RWPE2 (cell line): Measurements from ENCODE around the gene PRSS48.
A peak's percentile ranks its signal among the peaks of the same experiment; 100 is the strongest.
"Not testable (repeated sequence)": the region's sequence is repeated elsewhere in the genome, so short reads cannot be mapped to it uniquely, and the experiment has no call there.

Experiments used
- ATAC-seq: fragments of 200-7000 bp; cut with Tn5 transposase; 3 replicates; pipeline ENCODE4 v1.9.1; 2021; ENCODE audit warnings: low read depth
- DNase-seq: peaks from one replicate; pipeline ENCODE4 v3.0.0-alpha.2; 2020; ENCODE audit warnings: low spot score
- H3K27ac ChIP-seq: fragments of 450-650 bp; 2 replicates; pipeline ENCODE4 v1.5.1; 2017; ENCODE audit warnings: mild to moderate bottlenecking; ENCODE audit not compliant: poor library complexity, severe bottlenecking
- H3K27me3 ChIP-seq: fragments of 250-450 bp; sonication (Bioruptor Pico); 2 replicates; pipeline ENCODE4 v1.5.1; 2021; ENCODE audit warnings: mild to moderate bottlenecking, moderate library complexity; ENCODE audit not compliant: insufficient read depth, poor library complexity, severe bottlenecking
- H3K36me3 ChIP-seq: fragments of 250-450 bp; sonication (Bioruptor Pico); 2 replicates; pipeline ENCODE4 v1.5.1; 2020; ENCODE audit warnings: low read depth, mild to moderate bottlenecking, moderate library complexity
- H3K4me1 ChIP-seq: fragments of 250-450 bp; sonication (Bioruptor Pico); 2 replicates; pipeline ENCODE4 v1.5.1; 2021; ENCODE audit warnings: mild to moderate bottlenecking, moderate library complexity; ENCODE audit not compliant: insufficient read depth, poor library complexity, severe bottlenecking
- H3K4me3 ChIP-seq: fragments of 250-450 bp; sonication (Bioruptor Pico); 2 replicates; pipeline ENCODE4 v1.5.1; 2021; ENCODE audit warnings: mild to moderate bottlenecking, moderate library complexity; ENCODE audit not compliant: severe bottlenecking
- H3K9me3 ChIP-seq: fragments of 250-450 bp; sonication (Bioruptor Pico); 2 replicates; pipeline ENCODE4 v1.5.1; 2021; ENCODE audit warnings: mild to moderate bottlenecking, moderate library complexity; ENCODE audit not compliant: severe bottlenecking
- TF ChIP-seq, protein P1 (sequence below): fragments of 450-650 bp; IDR thresholded peaks from one replicate; pipeline ENCODE4 v1.5.1; 2017; ENCODE audit warnings: mild to moderate bottlenecking, moderate library complexity; ENCODE audit not compliant: poor library complexity, severe bottlenecking

Gene PRSS48

DNA sequence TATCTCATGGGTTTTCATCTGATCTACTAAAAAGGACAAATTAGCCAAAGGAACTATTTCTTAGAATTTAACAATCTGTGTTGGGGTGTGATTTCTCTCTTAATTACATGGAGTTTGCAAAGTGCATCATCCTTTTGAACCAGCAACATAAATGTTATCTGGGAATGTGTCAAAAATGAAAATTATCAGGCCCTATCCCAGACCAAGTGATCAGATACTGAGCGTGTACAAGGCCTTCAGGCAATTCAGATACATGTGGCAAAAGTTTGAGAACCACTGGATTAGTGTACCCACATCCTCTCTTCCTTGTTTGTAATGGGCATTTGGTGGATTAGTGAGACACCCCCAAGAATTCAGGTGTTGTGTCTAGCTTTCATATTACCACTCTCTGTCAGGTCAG lies 44.6 kb downstream of the PRSS48 start:
- H3K4me3 ChIP-seq, result no peak overlapping the region
- no peaks in the 10 kb centered on the region for H3K9me3 ChIP-seq
- DNase-seq (no peak), ATAC-seq (no peak)
- TF ChIP-seq, protein P1, sequence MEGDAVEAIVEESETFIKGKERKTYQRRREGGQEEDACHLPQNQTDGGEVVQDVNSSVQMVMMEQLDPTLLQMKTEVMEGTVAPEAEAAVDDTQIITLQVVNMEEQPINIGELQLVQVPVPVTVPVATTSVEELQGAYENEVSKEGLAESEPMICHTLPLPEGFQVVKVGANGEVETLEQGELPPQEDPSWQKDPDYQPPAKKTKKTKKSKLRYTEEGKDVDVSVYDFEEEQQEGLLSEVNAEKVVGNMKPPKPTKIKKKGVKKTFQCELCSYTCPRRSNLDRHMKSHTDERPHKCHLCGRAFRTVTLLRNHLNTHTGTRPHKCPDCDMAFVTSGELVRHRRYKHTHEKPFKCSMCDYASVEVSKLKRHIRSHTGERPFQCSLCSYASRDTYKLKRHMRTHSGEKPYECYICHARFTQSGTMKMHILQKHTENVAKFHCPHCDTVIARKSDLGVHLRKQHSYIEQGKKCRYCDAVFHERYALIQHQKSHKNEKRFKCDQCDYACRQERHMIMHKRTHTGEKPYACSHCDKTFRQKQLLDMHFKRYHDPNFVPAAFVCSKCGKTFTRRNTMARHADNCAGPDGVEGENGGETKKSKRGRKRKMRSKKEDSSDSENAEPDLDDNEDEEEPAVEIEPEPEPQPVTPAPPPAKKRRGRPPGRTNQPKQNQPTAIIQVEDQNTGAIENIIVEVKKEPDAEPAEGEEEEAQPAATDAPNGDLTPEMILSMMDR, result no peak
- peaks cover 21% of the 10 kb centered on the region for H3K4me1 ChIP-seq
- peaks cover 8% of the 10 kb centered on the region; the same call in 1 of the 2 replicates for H3K36me3 ChIP-seq
- no peaks in the 10 kb centered on the region for H3K27me3 ChIP-seq
- H3K27ac ChIP-seq, result peak overlapping the region; percentile 77

DNA sequence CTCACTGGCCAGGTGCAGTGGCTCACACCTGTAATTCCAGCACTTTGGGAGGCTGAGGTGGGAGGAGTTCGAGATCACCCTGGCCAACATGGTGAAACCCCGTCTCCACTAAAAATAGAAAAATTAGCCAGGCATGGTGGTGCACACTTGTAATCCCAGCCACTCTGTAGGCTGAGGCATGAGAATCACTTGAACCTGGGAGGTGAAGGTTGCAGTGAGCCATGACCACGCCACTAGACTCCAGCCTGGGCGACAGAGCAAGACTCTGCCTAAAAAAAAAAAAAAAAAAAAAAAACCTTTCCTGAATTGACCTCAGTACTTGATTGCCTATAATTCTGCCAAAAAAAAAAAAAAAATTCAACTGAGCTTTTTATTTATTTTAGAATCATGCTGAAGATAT lies 45.2 kb downstream of the PRSS48 start:
- not testable (repeated sequence) for ATAC-seq, H3K27me3 ChIP-seq, H3K9me3 ChIP-seq, H3K36me3 ChIP-seq, H3K4me3 ChIP-seq, DNase-seq
- Histone ChIP-seq H3K27ac (peak overlapping the region; percentile 77), H3K4me1 (peaks cover 21% of the 10 kb centered on the region)

DNA sequence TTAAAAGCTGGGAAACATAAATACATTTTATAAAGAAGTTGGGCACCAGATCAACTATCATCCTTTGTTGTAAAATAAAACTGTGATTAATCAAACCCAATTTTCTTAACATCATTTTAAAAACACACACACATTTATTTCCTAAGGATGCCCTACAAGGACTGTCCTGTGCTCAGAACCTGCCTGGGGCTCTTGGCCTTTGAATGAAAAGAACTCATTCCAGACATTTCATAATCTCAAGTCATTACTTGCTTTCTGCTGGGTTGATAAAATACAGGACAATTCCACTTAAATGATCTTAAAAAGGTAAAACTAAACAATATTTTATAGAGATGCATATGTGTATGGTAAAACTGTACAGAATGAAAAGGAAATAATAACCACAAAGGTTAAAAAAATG lies 45.6 kb downstream of the PRSS48 start:
- Histone ChIP-seq H3K27me3 (no peaks in the 10 kb centered on the region), H3K36me3 (peaks cover 8% of the 10 kb centered on the region; the same call in 1 of the 2 replicates), H3K9me3 (no peaks in the 10 kb centered on the region), H3K4me1 (peaks cover 21% of the 10 kb centered on the region), H3K4me3 (no peak overlapping the region), H3K27ac (peak overlapping the region; percentile 77)
- DNase-seq, result no peak
- ATAC-seq, result peak; percentile 39; the same call in 2 of the 3 replicates
- TF ChIP-seq, protein P1, result no peak

DNA sequence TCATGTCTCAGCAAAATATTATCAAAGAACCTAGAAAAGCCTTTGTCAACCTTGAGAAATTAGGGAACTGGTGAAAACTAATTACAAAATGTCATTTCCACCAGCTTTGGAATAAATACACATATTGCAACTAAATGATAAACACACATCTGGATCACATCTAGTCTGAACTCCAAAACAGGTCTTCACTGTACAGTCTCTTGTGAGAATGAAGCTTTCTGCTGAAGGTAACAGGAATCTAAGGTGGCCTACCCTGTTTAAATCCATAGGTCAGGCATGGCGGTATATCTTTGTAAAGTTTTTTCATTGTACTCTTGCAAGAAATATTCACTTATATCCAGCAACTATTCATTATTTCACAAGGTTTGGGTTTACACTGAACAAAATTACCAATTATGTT lies 46.7 kb downstream of the PRSS48 start:
- TF ChIP-seq, protein P1, result no peak
- Histone ChIP-seq H3K27ac (peak overlapping the region; percentile 77), H3K27me3 (no peaks in the 10 kb centered on the region), H3K36me3 (peaks cover 8% of the 10 kb centered on the region; the same call in 1 of the 2 replicates), H3K4me3 (peak overlapping the region; percentile 83), H3K4me1 (peaks cover 21% of the 10 kb centered on the region), H3K9me3 (no peaks in the 10 kb centered on the region)
- ATAC-seq, result no peak
- no peak for DNase-seq

DNA sequence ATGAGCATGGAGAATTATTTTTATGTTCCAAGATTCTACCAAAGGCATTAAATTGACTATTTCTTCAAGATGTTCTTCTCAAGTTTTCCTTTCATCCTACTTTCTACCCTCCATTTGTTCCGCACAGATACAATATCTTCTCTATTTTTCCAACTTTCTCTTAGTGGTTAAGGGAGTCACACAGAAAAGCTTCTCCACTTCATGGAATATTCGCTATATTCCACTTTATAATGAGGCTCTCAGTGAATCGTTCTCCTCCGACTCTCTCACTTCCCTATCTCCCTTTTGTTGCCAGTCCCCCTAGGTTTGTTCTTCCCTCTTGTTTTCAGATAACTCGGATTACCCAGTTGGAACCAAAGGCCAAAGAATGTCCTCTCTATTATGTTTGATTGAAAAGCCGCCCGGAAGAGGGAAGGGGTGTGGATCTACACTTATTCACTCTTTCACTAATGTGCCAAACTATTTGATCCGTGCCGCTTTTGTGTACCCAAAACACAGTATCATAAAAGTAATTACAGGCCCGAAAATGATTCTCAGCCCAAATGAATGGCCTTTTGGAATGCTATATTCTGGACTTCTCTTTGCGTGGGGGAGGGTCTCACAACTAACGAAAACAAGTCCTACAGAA lies 47.3 kb downstream of the PRSS48 start:
- Histone ChIP-seq H3K27ac (peak overlapping the region; percentile 77), H3K4me1 (peaks cover 25% of the 10 kb centered on the region), H3K9me3 (no peaks in the 10 kb centered on the region), H3K36me3 (peaks cover 6% of the 10 kb centered on the region; the same call in 1 of the 2 replicates), H3K27me3 (no peaks in the 10 kb centered on the region), H3K4me3 (peak overlapping the region; percentile 83)
- DNase-seq (no peak), ATAC-seq (no peak)
- TF ChIP-seq, protein P1, result no peak
